Dedifferentiated amniotic fluid mesenchymal stem cell (primary cell): ENCODE measurements around the gene LSM2.
"Not testable (repeated sequence)": the region's sequence is repeated elsewhere in the genome, so short reads cannot be mapped to it uniquely, and the experiment has no call there.

Experiments
- DNase-seq: peaks from one replicate; pipeline ENCODE4 v3.0.0-alpha.2; 2016; ENCODE audit errors: extremely low spot score

The LSM2 gene

GRCh38 chr6:31827286-31828079 is 20.7 kb upstream of the LSM2 start, which contains the start of gene HSPA1B:
Gene HSPA1B (plus strand): TSS chr6:31827738. CDS start chr6:31827951, 213 bp downstream.
- peak; percentile 98 for DNase-seq

GRCh38 chr6:31826793-31827285 is 20.1 kb upstream of the LSM2 start:
- peak; percentile 55 for DNase-seq

GRCh38 chr6:31825553-31825952 is 18.8 kb upstream of the LSM2 start:
- no peak for DNase-seq

GRCh38 chr6:31823592-31824196 is 16.9 kb upstream of the LSM2 start:
- not testable (repeated sequence) for DNase-seq

- peak; percentile 85 for DNase-seq
These were observed 15.5 kb upstream of the LSM2 start for GRCh38 chr6:31822036-31822821.

GRCh38 chr6:31821301-31822035 is 14.7 kb upstream of the LSM2 start:
- DNase-seq, result no peak

- not testable (repeated sequence) for DNase-seq
These were observed 13.6 kb upstream of the LSM2 start for GRCh38 chr6:31820399-31820798.

- DNase-seq, result no peak
These were observed 13.1 kb upstream of the LSM2 start for GRCh38 chr6:31819871-31820299.

GRCh38 chr6:31817929-31818511 is 11.3 kb upstream of the LSM2 start:
- DNase-seq, result not testable (repeated sequence)

GRCh38 chr6:31817133-31817928 is 10.6 kb upstream of the LSM2 start:
- not testable (repeated sequence) for DNase-seq

GRCh38 chr6:31815025-31815838 is 8.5 kb upstream of the LSM2 start, which contains the start of the genes HSPA1A and HSPA1L:
Gene HSPA1A (plus strand): TSS chr6:31815543. CDS start chr6:31815757, 214 bp downstream.
Gene HSPA1L (minus strand): TSS chr6:31815283. CDS start chr6:31811972, 3,311 bp downstream.
- DNase-seq, result peak; percentile 95

- DNase-seq, result peak; percentile 98
These were observed 7.9 kb upstream of the LSM2 start for GRCh38 chr6:31814677-31815024.

GRCh38 chr6:31813465-31813849 is 6.7 kb upstream of the LSM2 start:
- DNase-seq, result no peak

- no peak for DNase-seq
These were observed 4.9 kb upstream of the LSM2 start for GRCh38 chr6:31811645-31812044.

- not testable (repeated sequence) for DNase-seq
These were observed 1.8 kb upstream of the LSM2 start for GRCh38 chr6:31808599-31808998.

GRCh38 chr6:31805939-31806469 is 762 bp downstream of the LSM2 start:
- no peak for DNase-seq

GRCh38 chr6:31801031-31801927 is 5.5 kb downstream of the LSM2 start:
- DNase-seq, result not testable (repeated sequence)

GRCh38 chr6:31799781-31800180 is 7.0 kb downstream of the LSM2 start:
- DNase-seq, result no peak
